ENCODE measurements around the gene STXBP5. TPM values are rescaled to one million over a fixed set of nuclear protein-coding genes. Genes with fewer than 3 reads are reported as not detected.

The STXBP5 gene
- total and polyA plus RNA-seq, 9 of the 15 experiments (the other 6 are each of a cell fraction or from before 2014, with no cell fraction given), result 23.3 to 172 (median 71.5) TPM

GRCh38 chr6:147209762-147210449 lies 5.7 kb downstream of the STXBP5 start (continued):
- TF ChIP-seq, protein P1, sequence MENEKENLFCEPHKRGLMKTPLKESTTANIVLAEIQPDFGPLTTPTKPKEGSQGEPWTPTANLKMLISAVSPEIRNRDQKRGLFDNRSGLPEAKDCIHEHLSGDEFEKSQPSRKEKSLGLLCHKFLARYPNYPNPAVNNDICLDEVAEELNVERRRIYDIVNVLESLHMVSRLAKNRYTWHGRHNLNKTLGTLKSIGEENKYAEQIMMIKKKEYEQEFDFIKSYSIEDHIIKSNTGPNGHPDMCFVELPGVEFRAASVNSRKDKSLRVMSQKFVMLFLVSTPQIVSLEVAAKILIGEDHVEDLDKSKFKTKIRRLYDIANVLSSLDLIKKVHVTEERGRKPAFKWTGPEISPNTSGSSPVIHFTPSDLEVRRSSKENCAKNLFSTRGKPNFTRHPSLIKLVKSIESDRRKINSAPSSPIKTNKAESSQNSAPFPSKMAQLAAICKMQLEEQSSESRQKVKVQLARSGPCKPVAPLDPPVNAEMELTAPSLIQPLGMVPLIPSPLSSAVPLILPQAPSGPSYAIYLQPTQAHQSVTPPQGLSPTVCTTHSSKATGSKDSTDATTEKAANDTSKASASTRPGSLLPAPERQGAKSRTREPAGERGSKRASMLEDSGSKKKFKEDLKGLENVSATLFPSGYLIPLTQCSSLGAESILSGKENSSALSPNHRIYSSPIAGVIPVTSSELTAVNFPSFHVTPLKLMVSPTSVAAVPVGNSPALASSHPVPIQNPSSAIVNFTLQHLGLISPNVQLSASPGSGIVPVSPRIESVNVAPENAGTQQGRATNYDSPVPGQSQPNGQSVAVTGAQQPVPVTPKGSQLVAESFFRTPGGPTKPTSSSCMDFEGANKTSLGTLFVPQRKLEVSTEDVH (IDR thresholded peaks at IDR 0.05; ENCODE audit: low read depth, partially characterized antibody), result peak; percentile 32
- no peak for TF ChIP-seq FOXP1 (CRISPR knock-in tag; IDR thresholded peaks at IDR 0.05)
- TF ChIP-seq NCOR1 (IDR thresholded peaks at IDR 0.05), result 0 out of 2 replicates have a peak, but pooled peaks have one; percentile 11
- TF ChIP-seq, protein P2, sequence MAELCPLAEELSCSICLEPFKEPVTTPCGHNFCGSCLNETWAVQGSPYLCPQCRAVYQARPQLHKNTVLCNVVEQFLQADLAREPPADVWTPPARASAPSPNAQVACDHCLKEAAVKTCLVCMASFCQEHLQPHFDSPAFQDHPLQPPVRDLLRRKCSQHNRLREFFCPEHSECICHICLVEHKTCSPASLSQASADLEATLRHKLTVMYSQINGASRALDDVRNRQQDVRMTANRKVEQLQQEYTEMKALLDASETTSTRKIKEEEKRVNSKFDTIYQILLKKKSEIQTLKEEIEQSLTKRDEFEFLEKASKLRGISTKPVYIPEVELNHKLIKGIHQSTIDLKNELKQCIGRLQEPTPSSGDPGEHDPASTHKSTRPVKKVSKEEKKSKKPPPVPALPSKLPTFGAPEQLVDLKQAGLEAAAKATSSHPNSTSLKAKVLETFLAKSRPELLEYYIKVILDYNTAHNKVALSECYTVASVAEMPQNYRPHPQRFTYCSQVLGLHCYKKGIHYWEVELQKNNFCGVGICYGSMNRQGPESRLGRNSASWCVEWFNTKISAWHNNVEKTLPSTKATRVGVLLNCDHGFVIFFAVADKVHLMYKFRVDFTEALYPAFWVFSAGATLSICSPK (IDR thresholded peaks at IDR 0.05; ENCODE audit: borderline replicate concordance), result 0 out of 2 replicates have a peak, but pooled peaks have one; percentile 16
- TF ChIP-seq TCFL5 (CRISPR knock-in tag; conservative IDR thresholded peaks at IDR 0.05), result no peak
- no peak for TF ChIP-seq CREB3L1 (IDR thresholded peaks at IDR 0.05; ENCODE audit: borderline replicate concordance, low read depth)
- TF ChIP-seq E4F1 (CRISPR knock-in tag; IDR thresholded peaks at IDR 0.05; ENCODE audit: borderline replicate concordance), result peak; percentile 47; the same call in 1 of the 2 replicates
- no peak for TF ChIP-seq SNRNP70 (optimal IDR thresholded peaks at IDR 0.05; ENCODE audit: low read depth, low read length)
- peak; percentile 65 for TF ChIP-seq RBM22 (IDR thresholded peaks at IDR 0.05; ENCODE audit: low read depth, low read length, poor library complexity, severe bottlenecking)
- no peak for TF ChIP-seq CBFB (CRISPR knock-in tag; IDR thresholded peaks at IDR 0.05)
- no peak for TF ChIP-seq RBM17 (IDR thresholded peaks at IDR 0.05; ENCODE audit: borderline replicate concordance, low read depth, low read length)
- no peak for TF ChIP-seq YY1 (IDR thresholded peaks at IDR 0.05; ENCODE audit: borderline replicate concordance in 1 of 3, control insufficient read depth in 1 of 3, extremely low read depth in 1 of 3, insufficient read depth in 3 of 3, insufficient read length in 1 of 3, insufficient replicate concordance in 2 of 3, low read depth in 1 of 3, low read length in 2 of 3)
- TF ChIP-seq ATF6 (CRISPR knock-in tag; IDR thresholded peaks at IDR 0.05), result no peak
- TF ChIP-seq, protein P3, sequence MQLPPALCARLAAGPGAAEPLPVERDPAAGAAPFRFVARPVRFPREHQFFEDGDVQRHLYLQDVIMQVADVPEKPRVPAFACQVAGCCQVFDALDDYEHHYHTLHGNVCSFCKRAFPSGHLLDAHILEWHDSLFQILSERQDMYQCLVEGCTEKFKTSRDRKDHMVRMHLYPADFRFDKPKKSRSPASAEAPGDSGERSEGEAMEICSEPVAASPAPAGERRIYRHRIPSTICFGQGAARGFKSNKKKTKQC (CRISPR knock-in tag; IDR thresholded peaks at IDR 0.05), result no peak

Data from K562 (cell line).